ENCODE measurements around the gene VAMP1.
A peak's percentile ranks its signal among the peaks of the same experiment; 100 is the strongest.

VAMP1 gene

DNA sequence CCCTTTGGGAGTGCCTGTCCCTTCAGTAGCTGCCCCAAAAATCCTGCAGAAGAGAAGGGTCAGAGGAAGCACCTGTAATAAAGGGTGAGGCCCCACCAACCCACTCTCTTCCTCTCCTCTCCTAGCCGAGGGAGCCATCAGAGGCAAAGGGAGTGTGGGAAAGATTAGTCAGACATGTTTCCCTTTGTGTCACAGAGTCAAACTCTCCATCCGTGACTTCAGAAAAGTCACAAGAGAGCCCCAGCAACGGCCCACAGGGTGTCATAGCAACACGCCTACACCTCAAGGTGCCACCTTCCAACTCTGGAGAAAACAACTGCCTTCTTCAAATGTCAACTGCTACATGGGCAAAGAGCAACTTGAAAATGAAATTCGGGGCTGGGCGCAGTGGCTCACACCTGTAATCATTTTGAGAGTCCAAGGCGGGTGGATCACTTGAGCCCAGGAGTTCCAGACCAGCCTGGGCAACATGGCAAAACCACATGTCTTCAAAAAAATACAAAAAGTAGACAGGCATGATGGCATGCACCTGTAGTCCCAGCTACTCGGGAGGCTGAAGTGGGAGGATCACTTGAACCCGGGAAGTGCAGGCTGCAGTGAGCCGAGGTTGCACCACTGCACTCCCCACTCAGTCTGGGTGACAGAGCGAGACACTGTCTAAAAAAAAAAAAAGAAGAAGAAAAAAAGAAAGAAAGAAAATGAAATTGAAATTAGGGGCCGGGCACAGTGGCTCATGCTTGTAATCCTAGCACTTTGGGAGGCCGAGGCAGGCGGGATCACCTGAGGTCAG lies 43.4 kb downstream of the VAMP1 start:
- H3K4me3 ChIP-seq (replicated peaks in 1 of 2; ENCODE audit: low read depth in 2 of 2, low read length in 2 of 2) = no peak overlapping the region
- TF ChIP-seq, protein P1, sequence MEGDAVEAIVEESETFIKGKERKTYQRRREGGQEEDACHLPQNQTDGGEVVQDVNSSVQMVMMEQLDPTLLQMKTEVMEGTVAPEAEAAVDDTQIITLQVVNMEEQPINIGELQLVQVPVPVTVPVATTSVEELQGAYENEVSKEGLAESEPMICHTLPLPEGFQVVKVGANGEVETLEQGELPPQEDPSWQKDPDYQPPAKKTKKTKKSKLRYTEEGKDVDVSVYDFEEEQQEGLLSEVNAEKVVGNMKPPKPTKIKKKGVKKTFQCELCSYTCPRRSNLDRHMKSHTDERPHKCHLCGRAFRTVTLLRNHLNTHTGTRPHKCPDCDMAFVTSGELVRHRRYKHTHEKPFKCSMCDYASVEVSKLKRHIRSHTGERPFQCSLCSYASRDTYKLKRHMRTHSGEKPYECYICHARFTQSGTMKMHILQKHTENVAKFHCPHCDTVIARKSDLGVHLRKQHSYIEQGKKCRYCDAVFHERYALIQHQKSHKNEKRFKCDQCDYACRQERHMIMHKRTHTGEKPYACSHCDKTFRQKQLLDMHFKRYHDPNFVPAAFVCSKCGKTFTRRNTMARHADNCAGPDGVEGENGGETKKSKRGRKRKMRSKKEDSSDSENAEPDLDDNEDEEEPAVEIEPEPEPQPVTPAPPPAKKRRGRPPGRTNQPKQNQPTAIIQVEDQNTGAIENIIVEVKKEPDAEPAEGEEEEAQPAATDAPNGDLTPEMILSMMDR (IDR thresholded peaks at IDR 0.05; ENCODE audit: low read depth, low read length) = no peak
- no peak for DNase-seq (ENCODE audit: low read depth in 2 of 2)

DNA sequence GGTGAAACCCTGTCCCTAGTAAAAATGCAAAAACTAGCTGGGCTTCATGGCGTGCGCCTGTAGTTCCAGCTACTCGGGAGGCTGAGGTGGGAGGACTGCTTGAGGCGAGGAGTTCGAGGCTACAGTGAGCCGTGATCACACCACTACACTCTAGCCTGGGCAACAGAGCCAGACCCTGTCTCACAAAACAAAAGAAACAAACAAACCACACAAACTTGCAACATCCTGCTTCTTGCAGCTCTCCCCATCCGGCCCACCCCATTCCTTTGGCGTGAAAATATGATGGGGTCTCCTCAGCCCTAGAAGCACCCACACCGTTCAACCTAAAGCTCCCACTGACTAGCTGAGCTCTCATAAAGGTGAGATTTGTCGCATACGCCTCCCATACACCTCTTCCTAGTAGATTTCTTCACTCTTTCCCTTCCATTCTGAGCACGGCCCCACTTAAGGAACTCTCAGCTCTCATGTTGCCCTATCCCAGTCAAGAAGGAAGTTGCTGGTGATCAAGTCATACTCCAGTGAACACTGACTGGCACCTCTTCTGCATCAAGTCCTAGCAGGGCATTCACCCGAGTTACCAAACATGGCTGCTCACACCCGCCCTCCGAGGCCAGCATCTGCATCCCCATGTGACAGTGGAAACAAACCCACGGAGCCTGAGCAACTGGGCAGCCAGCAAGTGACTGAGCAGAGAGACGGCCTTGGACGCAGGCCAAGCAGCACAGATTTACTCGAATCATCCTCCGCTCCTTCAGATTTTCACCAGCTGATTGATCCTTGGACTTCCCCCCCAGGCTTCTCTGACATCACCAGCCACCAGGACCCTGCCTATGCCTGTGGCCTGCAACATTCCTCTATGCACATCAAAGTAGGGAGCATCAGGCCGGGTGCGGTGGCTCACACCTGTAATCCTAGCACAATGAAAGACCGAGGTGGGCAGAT lies 44.6 kb downstream of the VAMP1 start:
- TF ChIP-seq, protein P1 (IDR thresholded peaks at IDR 0.05; ENCODE audit: low read depth, low read length) = no peak
- H3K4me3 ChIP-seq (replicated peaks in 1 of 2; ENCODE audit: low read depth in 2 of 2, low read length in 2 of 2) = no peak overlapping the region
- no peak for DNase-seq (ENCODE audit: low read depth in 2 of 2)

DNA sequence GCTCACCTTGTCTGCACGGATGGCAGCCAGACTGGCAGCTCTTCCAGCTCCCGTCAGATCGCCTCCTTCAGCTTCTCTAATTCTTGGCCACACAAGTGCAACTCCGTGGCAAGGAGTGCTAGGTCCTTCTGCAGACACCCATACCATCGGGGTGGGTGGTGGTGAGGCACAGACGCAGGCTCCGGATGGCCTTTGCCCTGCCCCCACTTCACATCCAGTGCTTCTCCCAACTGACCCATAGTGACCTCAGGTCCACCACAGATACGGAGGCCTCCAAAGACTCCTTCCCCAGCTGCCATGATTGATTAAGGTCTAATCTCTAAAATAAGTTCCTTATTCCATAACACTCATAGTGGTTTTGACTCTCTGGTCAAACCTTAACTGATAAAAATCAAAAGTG lies 45.6 kb downstream of the VAMP1 start:
- no peak overlapping the region for H3K4me3 ChIP-seq (replicated peaks in 1 of 2; ENCODE audit: low read depth in 2 of 2, low read length in 2 of 2)
- DNase-seq (ENCODE audit: low read depth in 2 of 2) = no peak
- TF ChIP-seq, protein P1 (IDR thresholded peaks at IDR 0.05; ENCODE audit: low read depth, low read length) = no peak

DNA sequence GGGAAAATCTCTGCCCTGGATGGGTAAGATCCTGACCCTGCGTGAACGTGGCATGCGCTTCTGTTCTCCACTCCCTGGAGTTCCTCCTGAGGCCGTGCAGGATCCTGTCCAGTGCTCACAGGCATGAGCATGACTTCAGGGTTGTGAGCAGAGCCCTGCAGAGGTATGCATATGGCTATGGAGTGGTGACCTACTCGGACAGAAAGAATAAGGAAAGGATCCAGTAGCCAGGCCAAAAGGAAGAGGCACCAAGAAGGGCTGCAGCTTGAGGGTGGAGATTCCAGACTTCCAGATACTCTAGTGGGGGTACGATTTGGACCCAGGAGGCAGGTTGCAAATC lies 46.5 kb downstream of the VAMP1 start:
- H3K4me3 ChIP-seq (replicated peaks in 1 of 2; ENCODE audit: low read depth in 2 of 2, low read length in 2 of 2) = no peak overlapping the region
- TF ChIP-seq, protein P1 (IDR thresholded peaks at IDR 0.05; ENCODE audit: low read depth, low read length) = no peak
- no peak for DNase-seq (ENCODE audit: low read depth in 2 of 2)

DNA sequence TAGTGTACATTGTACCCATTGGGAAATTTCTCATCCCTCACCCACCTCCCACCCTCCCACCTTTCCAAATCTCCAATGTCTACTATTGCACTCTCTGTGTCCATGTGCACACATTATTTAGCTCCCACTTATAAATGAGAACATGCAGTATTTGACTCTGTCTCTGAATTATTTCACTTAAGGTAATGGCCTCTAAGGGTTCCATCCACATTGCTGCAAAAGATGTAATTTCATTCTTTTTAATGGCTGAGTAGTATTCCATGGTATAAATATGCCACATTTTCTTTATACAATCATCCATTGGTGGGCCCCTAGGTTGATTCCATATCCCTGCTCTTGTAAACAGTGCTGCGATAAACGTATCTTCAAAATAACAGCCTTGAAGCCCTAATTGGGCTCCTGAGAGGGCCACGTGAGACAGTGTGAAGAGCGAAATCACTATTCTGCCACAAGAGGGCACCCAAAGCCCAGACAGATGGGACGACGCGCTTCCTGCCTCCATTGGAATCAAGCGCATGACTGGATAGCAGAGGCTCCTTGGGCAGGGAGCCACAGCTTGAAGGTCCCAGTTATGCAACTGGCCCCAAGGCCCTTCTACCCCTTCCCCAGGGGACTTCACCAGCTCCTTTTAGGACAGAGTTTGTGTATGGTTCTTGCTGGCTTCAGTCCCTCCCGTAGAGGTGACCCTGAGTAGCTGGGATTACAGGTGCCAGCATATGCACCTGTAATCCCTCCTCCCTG lies 47.0 kb downstream of the VAMP1 start:
- TF ChIP-seq, protein P1 (IDR thresholded peaks at IDR 0.05; ENCODE audit: low read depth, low read length) = peak; percentile 78
- DNase-seq (ENCODE audit: low read depth in 2 of 2) = peak; percentile 96
- H3K4me3 ChIP-seq (replicated peaks in 1 of 2; ENCODE audit: low read depth in 2 of 2, low read length in 2 of 2) = no peak overlapping the region

DNA sequence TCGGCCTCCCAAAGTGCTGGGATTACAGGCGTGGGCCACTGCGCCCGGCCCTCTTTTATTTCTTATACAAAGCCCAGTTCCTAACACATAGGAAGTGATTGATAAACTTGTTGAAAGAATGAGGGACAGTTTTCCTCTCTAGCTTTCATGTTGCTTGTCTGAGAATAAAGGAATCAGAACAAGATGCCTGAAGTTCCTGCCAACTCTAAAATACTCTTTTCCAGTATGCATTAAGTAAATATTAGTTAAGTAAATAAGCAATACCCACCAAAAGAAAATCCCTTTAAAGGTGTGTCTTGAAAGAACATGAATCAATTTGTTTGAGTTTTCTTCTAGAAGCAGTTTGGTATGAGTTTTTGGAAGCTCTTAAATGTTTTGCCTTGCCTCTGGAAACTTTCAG lies 50.1 kb downstream of the VAMP1 start:
- TF ChIP-seq, protein P1 (IDR thresholded peaks at IDR 0.05; ENCODE audit: low read depth, low read length) = no peak
- no peak for DNase-seq (ENCODE audit: low read depth in 2 of 2)
- H3K4me3 ChIP-seq (replicated peaks in 1 of 2; ENCODE audit: low read depth in 2 of 2, low read length in 2 of 2) = no peak overlapping the region
